HG02840 (cell line): ENCODE results near the gene PRKAR1A.
"Not testable (repeated sequence)": the region's sequence is repeated elsewhere in the genome, so short reads cannot be mapped to it uniquely, and the experiment has no call there.

Experiments used
- ATAC-seq: cut with Tn5 transposase; IDR thresholded peaks from one replicate; pipeline ENCODE4 v1.9.1; 2021; ENCODE audit warnings: mild to moderate bottlenecking, moderate library complexity, moderate number of reproducible peaks; ENCODE audit not compliant: unreplicated experiment, low FRiP score

Gene PRKAR1A

GRCh38 chr17:68509141-68510057 is 2.8 kb upstream of the PRKAR1A start:
- ATAC-seq = no peak

DNA sequence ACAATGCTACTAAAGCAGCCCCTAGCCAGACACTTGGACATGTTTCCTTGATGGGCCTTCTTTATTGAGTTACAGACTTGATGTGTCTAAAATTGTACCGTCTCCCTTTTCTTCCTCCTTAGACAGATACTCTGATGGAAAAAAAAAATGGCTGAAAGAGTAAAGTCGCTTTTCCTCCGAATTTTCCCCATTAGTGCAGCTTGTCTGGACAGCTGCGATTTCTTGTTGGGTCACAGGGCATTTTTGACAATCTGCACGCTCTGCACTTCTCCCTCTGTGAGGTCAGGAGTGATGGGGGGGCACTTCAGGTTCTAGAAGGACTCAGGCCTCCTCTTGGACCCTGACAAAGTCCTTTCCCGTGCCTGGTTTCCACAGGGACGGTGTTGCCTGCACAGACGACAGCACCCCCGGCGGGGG is 968 bp upstream of the PRKAR1A start:
- no peak for ATAC-seq

- ATAC-seq = peak; percentile 53
These were observed 471 bp upstream of the PRKAR1A start for GRCh38 chr17:68511671-68512246.

- no peak for ATAC-seq
These were observed 787 bp downstream of the PRKAR1A start for GRCh38 chr17:68512960-68513474.

DNA sequence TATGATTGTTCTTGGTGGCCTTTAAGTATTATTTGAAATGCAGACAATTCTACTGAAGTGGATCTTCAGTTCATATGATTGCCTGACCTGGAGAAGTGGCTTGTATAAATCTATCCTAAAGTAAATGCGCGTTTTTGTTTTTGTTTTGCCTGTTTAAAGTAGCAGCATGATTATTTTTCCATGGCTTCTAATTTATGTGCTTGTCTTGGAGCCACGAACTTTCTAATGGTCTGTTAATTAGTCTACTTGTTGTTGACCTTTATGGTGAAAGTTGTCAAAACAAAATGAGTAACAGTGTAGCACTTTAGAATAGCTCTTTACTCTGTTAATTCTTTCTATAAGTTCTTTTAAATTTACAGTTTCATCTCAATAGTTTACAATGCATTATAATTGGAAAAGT is 1.7 kb downstream of the PRKAR1A start:
- no peak for ATAC-seq

- ATAC-seq = no peak
These were observed 2.8 kb downstream of the PRKAR1A start for GRCh38 chr17:68514831-68515635.

DNA sequence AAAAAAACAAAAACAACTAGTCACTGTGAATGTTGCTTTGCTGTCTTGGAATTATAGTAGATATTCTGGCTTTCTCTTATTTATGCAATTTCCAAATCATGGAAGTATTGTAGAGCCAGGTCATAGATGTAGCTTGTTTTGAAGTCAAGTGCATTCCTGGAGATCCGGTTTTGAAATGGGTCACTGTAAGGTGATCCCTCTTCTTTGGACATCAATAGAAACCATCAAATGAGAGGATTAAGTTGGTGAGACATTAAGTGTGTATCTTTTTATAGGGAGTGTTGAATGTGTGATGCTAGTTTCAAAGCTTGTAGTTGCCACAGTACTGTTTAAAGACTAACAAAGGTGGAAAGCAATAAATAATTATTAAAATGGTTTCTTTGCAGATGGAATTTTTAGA is 4.5 kb downstream of the PRKAR1A start:
- ATAC-seq = no peak

GRCh38 chr17:68517605-68518004 is 5.4 kb downstream of the PRKAR1A start:
- ATAC-seq = not testable (repeated sequence)

DNA sequence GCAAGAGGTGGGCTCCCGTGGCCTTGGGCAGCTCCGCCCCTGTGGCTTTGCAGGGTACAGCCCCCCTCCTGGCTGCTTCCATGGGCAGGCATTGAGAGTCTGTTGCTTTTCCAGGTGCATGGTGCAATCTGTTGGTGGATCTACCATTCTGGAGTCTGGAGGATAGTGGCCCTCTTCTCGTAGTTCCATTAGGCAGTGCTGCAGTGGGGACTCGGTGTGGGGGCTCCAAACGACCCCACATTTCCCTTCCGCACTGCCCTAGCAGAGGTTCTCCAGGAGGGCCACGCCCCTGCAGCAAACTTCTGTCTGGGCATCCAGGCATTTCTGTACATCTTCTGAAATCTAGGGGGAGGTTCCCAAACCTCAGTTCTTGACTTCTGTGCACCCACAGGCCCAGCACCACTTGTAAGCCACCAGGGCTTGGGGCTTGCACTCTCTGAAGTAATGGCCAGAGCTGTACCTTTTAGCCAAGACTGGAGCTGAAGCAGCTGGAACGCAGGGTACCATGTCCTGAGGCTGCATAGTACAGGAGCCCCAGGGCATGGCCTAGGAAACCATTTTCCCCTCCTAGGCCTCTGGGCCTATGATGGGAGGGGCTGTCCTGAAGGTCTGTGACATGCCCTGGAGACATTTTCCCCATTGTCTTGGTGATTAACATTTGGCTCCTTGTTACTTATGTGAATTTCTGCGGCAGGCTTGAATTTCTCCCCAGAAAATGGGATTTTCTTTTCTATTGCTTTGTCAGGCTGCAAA is 6.0 kb downstream of the PRKAR1A start:
- no peak for ATAC-seq

DNA sequence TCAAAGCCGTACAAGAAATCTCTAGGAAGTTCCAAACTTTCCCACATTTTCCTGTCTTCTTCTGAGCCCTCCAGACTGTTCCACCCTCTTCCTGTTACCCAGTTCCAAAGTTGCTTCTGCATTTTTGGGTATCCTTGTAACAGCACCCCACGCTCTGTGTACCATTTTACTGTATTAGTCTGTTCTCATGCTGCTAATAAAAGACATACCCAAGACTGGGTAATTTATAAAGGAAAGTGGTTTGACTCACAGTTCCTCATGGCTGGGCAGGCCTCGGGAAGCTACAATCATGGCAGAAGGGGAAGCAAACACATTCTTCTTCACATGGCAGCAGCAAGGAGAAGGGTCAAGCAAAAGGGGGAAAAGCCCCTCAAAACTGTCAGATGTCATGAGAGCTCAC is 6.8 kb downstream of the PRKAR1A start:
- ATAC-seq = not testable (repeated sequence)

DNA sequence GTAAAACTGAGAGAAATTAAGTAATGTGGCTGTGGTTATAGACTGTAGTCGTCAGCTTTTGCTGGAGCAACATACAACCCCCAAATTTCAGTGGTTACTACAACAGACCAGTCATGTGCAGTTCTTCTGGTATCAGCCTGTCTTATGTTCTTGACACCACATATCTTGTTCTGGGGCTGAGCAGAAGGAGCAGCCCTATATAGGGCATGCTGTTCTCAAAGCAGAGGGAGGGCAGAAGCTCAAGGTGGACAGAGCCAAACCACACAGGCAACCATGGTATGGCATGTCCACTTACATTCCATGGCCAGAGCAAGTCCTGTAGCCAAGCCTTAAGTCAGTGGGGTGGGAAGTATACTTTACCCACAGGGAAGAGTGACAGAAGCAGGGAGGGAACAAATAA is 7.7 kb downstream of the PRKAR1A start:
- no peak for ATAC-seq

GRCh38 chr17:68522266-68522665 is 10.0 kb downstream of the PRKAR1A start:
- ATAC-seq = no peak

GRCh38 chr17:68526548-68526947 is 14.3 kb downstream of the PRKAR1A start:
- ATAC-seq = no peak

DNA sequence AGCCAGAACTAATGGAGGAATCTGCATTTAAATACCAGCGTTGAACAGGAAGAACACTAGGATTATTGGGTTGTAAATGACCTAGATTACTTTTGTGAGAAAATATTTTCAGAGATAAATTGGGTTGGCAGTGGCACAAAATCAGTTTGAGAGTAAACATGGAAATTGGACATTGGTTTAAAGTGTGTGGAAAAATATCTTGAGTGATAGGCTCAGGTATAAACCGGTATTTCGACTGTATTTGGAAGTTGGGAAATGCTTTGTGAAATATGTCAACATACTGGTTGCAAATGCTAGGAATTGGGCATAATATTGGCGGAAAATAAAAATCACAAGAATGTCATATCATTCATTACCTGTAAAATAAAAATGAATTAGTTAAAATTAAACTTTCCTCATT is 15.1 kb downstream of the PRKAR1A start:
- ATAC-seq = no peak

DNA sequence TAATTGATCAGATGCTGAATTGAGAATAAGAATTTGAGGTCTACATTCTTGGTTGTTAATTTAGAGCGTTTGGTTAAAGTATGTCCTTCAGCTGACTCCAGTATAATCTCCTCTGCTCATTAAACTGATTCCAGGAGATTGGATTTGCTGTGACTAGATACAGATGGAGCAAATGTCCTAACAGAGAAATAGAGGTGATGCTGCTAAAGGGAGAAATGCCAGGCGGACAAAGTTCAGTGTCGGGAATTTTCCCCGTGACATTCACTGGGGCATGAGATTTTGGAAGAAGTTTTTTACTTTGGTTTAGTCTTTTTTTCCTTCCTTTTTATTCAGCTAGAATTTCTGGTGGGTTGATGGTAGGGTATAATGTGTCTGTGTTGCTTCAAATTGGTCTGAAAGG is 19.0 kb downstream of the PRKAR1A start:
- ATAC-seq = no peak

GRCh38 chr17:68532826-68533225 is 20.6 kb downstream of the PRKAR1A start:
- no peak for ATAC-seq

GRCh38 chr17:68533887-68534694 is 21.9 kb downstream of the PRKAR1A start:
- ATAC-seq = no peak

GRCh38 chr17:68534695-68535088 is 22.5 kb downstream of the PRKAR1A start:
- no peak for ATAC-seq

DNA sequence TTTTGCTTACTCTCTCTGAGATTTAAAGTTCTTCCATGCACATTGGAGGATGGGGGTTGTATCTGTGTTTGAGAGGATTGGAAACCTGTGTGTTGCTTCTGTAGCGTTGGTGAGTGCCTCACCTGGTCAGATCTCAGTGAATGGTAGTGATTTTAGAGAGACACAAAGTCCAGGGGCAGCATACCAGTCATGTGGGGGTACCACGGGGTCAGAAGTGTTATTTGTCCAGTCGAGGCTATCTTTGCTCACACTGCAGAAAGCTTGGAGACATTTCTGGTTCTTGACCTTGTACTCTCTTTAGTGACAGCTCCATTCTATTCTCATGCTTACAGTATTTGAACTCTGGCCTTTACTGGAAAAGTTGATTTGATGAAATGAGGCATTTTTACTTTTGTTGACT is 23.7 kb downstream of the PRKAR1A start:
- ATAC-seq = no peak
